NT2/D1 (cell line): ENCODE data around the gene GADL1.

Experiments
- DNase-seq: peaks from one replicate; pipeline ENCODE4 v3.0.0-alpha.2; 2011; ENCODE audit warnings: low read depth, low spot score
- H3K27me3 ChIP-seq: 2 replicates; pipeline ENCODE4 v1.6.0; 2011; ENCODE audit warnings: mild to moderate bottlenecking; ENCODE audit not compliant: insufficient read length, insufficient read depth
- H3K36me3 ChIP-seq: 2 replicates; pipeline ENCODE4 v1.6.1; 2011; ENCODE audit warnings: mild to moderate bottlenecking, low read length, mixed read lengths; ENCODE audit not compliant: insufficient read depth, insufficient read length
- H3K4me1 ChIP-seq: 2 replicates; pipeline ENCODE4 v1.5.1; 2011; ENCODE audit not compliant: insufficient read depth, insufficient read length
- H3K4me3 ChIP-seq: 2 replicates; pipeline ENCODE4 v1.5.1; 2011; ENCODE audit warnings: low read depth; ENCODE audit not compliant: insufficient read length
- H3K9ac ChIP-seq: 2 replicates; pipeline ENCODE4 v1.6.0; 2011; ENCODE audit warnings: low read depth; ENCODE audit not compliant: insufficient read length
- H3K9me3 ChIP-seq: 2 replicates; pipeline ENCODE4 v1.5.1; 2011; ENCODE audit warnings: mild to moderate bottlenecking, low read length; ENCODE audit not compliant: insufficient read depth
- SUZ12 ChIP-seq: IDR thresholded peaks from 2 replicates; pipeline ENCODE4 v1.6.1; 2011; ENCODE audit not compliant: insufficient read length, insufficient read depth; ENCODE audit errors: extremely low read depth
- YY1 ChIP-seq: IDR thresholded peaks from 2 replicates; pipeline ENCODE4 v1.6.1; 2011; ENCODE audit not compliant: insufficient read length, insufficient read depth
- ZNF274 ChIP-seq: IDR thresholded peaks from 2 replicates; pipeline ENCODE4 v1.6.1; 2011; ENCODE audit warnings: mild to moderate bottlenecking, low read depth, low read length

The GADL1 gene

GRCh38 chr3:30768046-30768445 lies 126.4 kb downstream of the GADL1 start:
- DNase-seq, result no peak
- no peaks in the 10 kb centered on the region for H3K36me3 ChIP-seq
- H3K4me1 ChIP-seq, result no peaks in the 10 kb centered on the region
- H3K4me3 ChIP-seq, result no peak overlapping the region
- H3K9me3 ChIP-seq, result no peaks in the 10 kb centered on the region
- TF ChIP-seq YY1 (no peak), ZNF274 (no peak), SUZ12 (no peak)
- H3K27me3 ChIP-seq, result no peaks in the 10 kb centered on the region
- no peak overlapping the region for H3K9ac ChIP-seq

DNA sequence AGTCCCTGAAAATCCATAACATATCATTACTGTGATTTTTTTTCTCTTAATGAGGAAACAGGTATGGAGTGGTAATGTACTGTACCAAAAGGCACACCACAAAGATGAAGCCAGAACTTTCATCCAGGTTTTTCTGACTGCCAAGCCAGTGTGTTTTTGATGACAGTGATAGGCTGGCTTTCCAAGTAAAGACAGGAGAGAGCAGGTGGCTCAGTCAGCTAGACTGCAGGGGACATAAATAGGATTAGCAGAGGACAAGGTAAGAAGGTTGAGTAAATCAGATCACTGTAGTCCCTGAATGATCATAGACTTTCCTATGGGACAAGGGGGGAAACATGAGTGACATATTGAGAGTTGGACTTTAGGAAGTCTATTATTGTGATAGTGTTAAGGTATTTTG lies 127.9 kb downstream of the GADL1 start:
- no peak for TF ChIP-seq ZNF274
- TF ChIP-seq SUZ12, result no peak
- no peak for TF ChIP-seq YY1

GRCh38 chr3:30764891-30765290 lies 129.6 kb downstream of the GADL1 start:
- TF ChIP-seq ZNF274 (no peak), SUZ12 (no peak), YY1 (no peak)
- H3K27me3 ChIP-seq, result no peaks in the 10 kb centered on the region
- no peak overlapping the region for H3K9ac ChIP-seq
- DNase-seq, result no peak
- H3K9me3 ChIP-seq, result no peaks in the 10 kb centered on the region
- no peak overlapping the region for H3K4me3 ChIP-seq
- H3K36me3 ChIP-seq, result no peaks in the 10 kb centered on the region
- no peaks in the 10 kb centered on the region for H3K4me1 ChIP-seq

More for the DNA sequence above, 127.9 kb downstream of the GADL1 start:
- no peak overlapping the region for H3K4me3 ChIP-seq
- no peak overlapping the region for H3K9ac ChIP-seq
- H3K9me3 ChIP-seq, result no peaks in the 10 kb centered on the region
- no peaks in the 10 kb centered on the region for H3K27me3 ChIP-seq
- H3K4me1 ChIP-seq, result no peaks in the 10 kb centered on the region
- H3K36me3 ChIP-seq, result no peaks in the 10 kb centered on the region
- DNase-seq, result no peak

- Histone ChIP-seq H3K27me3 (no peaks in the 10 kb centered on the region), H3K9me3 (no peaks in the 10 kb centered on the region), H3K36me3 (no peaks in the 10 kb centered on the region), H3K4me3 (no peak overlapping the region), H3K9ac (no peak overlapping the region), H3K4me1 (no peaks in the 10 kb centered on the region)
- DNase-seq, result no peak
- no peak for TF ChIP-seq ZNF274
- no peak for TF ChIP-seq SUZ12
- TF ChIP-seq YY1, result no peak
Observed at GRCh38 chr3:30764281-30764680, 130.2 kb downstream of the GADL1 start.

GRCh38 chr3:30761374-30761773 lies 133.1 kb downstream of the GADL1 start:
- Histone ChIP-seq H3K9me3 (no peaks in the 10 kb centered on the region), H3K9ac (no peak overlapping the region), H3K4me3 (no peak overlapping the region), H3K36me3 (no peaks in the 10 kb centered on the region), H3K4me1 (no peaks in the 10 kb centered on the region), H3K27me3 (no peaks in the 10 kb centered on the region)
- DNase-seq, result no peak
- TF ChIP-seq ZNF274 (no peak), YY1 (no peak), SUZ12 (no peak)

DNA sequence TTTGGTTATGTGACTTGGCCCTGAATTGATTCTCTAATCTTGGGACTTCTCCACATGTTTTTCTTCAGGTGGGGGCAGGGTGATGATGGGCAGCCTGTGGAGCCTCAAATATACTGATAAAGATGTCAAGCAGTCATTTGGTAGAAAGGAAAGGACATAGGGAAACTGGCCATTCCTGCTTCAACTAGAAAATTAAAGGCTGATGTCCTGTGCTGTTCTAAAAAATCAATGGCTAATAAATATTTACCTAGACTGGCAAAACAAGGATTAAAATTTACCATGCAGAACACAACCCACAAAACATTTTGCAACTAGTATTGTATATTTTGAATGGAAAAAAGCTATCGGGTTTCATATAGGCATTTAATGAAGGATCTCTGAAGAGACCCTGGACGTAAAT lies 133.7 kb downstream of the GADL1 start:
- Histone ChIP-seq H3K9me3 (no peaks in the 10 kb centered on the region), H3K4me3 (no peak overlapping the region), H3K4me1 (no peaks in the 10 kb centered on the region), H3K27me3 (no peaks in the 10 kb centered on the region), H3K9ac (no peak overlapping the region), H3K36me3 (no peaks in the 10 kb centered on the region)
- TF ChIP-seq YY1 (no peak), SUZ12 (no peak), ZNF274 (no peak)
- no peak for DNase-seq

- no peak overlapping the region for H3K9ac ChIP-seq
- no peak overlapping the region for H3K4me3 ChIP-seq
- no peak for TF ChIP-seq ZNF274
- TF ChIP-seq YY1, result no peak
- no peak for TF ChIP-seq SUZ12
- no peaks in the 10 kb centered on the region for H3K36me3 ChIP-seq
- H3K27me3 ChIP-seq, result no peaks in the 10 kb centered on the region
- no peaks in the 10 kb centered on the region for H3K4me1 ChIP-seq
- DNase-seq, result no peak
- H3K9me3 ChIP-seq, result no peaks in the 10 kb centered on the region
Observed at GRCh38 chr3:30760040-30760695, 134.3 kb downstream of the GADL1 start.

DNA sequence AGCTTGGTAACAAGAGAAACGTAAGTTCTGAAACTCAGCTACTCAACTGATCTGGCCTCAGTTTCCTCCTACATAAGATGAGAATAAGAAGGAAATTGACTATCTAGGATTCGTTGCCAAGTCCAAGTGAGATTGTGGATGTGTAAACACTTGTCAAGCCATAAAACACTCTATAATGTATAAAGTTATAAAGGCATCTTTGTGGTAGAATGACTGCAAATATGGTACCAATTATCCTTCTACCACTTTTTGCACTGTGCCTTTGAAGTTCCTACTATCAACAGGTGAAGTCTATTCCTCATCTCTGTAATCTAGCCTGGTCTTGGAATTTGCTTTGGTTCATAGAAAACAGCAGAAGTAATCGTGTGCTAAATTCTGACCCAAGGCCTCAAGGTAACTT lies 138.2 kb downstream of the GADL1 start:
- no peak for DNase-seq
- Histone ChIP-seq H3K4me1 (no peaks in the 10 kb centered on the region), H3K4me3 (no peak overlapping the region), H3K9ac (no peak overlapping the region), H3K9me3 (no peaks in the 10 kb centered on the region), H3K36me3 (no peaks in the 10 kb centered on the region), H3K27me3 (no peaks in the 10 kb centered on the region)
- TF ChIP-seq ZNF274 (no peak), YY1 (no peak), SUZ12 (no peak)
